Measurements from ENCODE around the gene PRPF38B.
"Not testable (repeated sequence)": the region's sequence is repeated elsewhere in the genome, so short reads cannot be mapped to it uniquely, and the experiment has no call there.

PRPF38B gene

DNA sequence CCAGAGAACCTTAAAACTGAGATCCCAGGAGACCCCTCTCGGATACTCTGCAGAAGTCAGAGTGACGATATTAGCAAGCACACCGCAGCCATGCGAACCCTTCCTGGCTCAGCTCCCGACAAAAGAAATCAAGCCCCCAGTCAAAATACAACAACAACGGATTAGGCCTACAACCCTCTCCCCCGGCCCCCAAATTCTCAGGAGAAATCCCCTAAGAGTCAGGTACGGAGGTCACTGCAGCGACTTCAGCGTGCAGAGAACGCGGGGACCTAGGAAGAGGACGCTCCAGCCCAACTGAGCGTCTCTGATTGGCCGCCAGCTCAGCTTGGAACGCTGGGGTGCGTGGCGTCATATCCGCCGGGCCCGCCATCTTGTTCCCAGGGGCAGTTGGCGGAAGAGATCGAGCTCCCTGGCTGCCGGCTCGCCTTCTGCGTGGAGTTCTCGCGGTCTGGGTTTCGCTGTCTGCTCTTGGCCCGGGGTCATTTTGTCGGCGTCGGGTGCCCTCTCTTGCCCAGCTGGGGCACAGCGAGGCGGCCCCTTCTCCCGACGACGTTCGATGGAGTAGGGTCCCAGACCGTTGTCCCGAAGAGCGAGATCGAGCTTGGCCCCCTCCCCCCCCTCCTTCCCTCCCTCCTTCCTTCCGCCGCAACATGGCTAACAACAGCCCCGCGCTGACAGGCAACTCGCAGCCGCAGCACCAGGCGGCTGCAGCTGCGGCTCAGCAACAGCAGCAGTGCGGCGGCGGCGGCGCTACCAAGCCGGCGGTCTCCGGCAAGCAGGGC is at the start of gene PRPF38B:
TSS of gene PRPF38B (plus strand) at position 369 of the 782 bp plus-strand sequence. CDS start at position 651, 282 bp downstream.
- peak; percentile 68 to 97 (median 91) for DNase-seq

GRCh38 chr1:108643492-108644335 is 48.4 kb upstream of the PRPF38B start:
- peak in 14 of 51 donors; percentile 3 to 59 (median 10) for DNase-seq

GRCh38 chr1:108644984-108645383 is 47.1 kb upstream of the PRPF38B start:
- no peak for DNase-seq

GRCh38 chr1:108645564-108646184 is 46.4 kb upstream of the PRPF38B start:
- no peak for DNase-seq

DNA sequence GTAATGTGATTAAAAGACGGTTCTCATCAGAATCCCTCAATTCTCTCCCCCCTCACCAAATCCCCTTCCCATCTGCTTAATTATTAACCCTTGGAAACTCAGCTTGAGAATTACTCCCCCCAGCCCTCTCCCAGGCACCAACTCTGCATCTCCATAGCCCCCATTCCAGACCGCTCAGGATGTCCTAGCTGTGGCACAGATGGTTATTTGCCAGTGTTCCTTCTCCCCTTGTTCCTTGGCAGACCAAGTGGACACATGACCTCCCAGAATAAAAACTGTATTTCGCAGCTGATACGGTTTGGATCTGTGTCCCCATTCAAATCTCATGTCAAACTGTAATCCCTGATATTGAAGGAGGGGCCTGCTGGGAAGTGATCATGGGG is 45.9 kb upstream of the PRPF38B start:
- no peak for DNase-seq

DNA sequence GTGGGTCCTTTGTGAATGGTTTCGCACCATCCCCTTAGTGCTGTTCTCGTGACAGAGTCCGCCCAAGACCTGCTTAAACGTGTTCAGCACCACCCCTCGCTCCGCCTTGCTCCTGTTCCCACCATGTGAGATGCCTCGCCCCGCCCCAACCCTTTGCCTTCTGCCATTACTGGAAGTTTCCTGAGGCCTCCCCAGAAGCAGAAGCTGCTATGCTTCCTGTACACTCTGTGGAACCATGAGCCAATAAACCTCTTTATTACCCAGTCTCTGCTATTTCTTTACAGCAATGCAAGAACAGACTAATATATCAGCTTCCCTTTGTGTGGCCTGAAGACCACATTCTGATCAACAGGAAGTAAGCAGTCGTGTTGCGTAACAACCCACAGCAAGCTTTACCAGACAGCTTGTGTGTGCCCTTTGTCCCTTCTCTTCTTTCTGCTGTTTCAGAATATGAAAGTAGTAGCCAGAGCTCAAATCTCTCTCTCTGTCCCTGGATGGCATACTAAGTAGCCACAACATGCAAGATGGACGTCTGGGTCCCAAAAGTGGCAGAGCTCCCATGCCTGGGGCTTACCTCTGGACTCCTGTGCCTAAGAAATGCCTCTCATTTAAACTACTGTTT is 45.4 kb upstream of the PRPF38B start:
- peak in 38 of 51 donors; percentile 7 to 65 (median 29) for DNase-seq

DNA sequence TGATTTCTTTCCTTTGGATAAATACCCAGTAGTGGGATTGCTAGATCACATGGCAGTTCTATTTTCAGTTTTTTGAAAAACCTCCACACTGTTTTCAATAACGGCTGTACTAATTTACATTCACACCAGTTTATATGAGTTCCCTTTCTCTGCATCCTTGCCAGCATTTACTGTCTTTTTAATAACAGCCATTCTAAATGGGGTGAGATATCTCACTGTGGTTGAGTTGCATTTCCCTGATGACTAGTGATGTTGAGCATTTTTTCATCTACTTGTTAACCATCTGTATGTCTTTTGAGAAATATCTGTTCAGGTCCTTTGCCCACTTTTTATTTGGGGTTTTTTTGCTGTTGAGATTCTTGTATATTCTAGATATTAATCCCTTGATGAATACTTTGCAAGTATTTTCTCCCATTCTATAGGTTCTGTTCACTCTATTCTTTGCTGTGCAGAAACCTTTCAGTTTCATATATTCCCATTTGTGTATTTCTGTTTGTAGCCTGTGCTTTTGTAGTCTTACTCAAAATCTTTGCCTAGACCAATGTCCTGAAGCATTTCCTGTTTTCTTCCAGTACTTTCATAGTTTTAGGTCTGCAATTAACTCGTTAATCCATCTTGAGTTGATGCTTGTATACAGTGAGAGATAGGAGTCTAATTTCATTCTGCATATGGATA is 38.5 kb upstream of the PRPF38B start:
- no peak for DNase-seq

- no peak for DNase-seq
Measured at GRCh38 chr1:108657356-108658080, 34.6 kb upstream of the PRPF38B start.

GRCh38 chr1:108661030-108661609 is 31.0 kb upstream of the PRPF38B start, which contains the start of gene HENMT1:
Gene HENMT1, minus strand, starts transcription at chr1:108661093. Its CDS starts 1,209 bp downstream, at chr1:108659884.
- peak in 44 of 51 donors; percentile 6 to 83 (median 42) for DNase-seq

DNA sequence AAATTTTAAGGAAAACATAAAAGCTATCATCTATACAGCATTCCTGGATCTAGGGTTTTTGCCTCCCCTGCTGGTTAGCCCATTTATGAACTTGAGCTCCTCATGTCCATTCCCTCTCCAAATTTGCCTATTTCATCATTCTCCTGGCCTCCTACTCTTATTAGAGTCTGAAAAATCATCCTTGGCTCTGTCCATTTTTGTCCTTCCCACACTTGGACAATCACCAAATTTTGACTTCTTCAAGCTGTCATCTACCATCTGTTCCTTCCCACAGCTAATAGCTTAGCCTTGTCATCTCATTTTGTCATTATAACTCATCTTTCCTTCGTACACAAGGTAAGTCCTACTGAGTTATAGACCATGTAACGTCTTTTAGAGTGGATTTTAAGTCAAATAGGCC is 29.0 kb upstream of the PRPF38B start:
- DNase-seq: no peak

GRCh38 chr1:108664481-108664880 is 27.6 kb upstream of the PRPF38B start:
- DNase-seq: peak in 1 of 51 donors; percentile 2

DNA sequence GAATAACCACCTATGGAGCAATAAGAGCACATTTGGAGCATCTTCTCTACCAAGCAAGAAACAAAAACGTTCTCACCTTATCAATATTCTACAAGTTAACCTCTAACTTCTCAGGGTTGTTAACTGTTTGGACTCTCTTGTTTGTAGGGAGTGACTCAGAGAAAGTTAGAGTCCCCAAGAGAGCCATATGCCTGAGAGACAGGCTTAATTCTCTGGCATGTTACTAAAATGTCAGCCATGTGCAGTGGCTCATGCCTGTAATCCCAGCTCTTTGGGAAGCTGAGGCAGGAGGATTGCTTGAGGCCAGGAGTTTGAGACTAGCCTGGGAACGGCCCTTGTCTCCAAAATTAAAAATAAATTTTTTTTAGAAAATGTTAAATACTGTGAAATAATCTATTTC is 27.0 kb upstream of the PRPF38B start:
- DNase-seq: no peak

DNA sequence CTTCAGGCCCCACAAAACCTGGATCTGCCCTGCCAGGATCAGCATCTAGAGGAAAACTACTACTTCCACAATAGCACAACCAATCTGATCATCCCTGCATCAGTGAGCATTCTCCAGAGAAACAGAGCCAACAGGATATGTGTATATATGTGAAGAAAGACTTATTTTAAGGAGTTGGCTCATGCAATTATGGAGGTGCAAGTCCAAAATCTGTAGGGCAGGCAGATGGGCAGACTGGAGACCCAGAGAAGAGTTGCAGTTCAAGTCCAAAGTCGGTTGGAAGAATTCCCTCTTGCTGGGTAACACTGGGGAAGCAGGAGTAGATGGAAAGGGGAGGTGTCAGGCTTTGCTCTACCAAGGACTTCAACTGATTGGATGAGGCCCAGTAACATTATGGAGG is 26.3 kb upstream of the PRPF38B start:
- DNase-seq: no peak

DNA sequence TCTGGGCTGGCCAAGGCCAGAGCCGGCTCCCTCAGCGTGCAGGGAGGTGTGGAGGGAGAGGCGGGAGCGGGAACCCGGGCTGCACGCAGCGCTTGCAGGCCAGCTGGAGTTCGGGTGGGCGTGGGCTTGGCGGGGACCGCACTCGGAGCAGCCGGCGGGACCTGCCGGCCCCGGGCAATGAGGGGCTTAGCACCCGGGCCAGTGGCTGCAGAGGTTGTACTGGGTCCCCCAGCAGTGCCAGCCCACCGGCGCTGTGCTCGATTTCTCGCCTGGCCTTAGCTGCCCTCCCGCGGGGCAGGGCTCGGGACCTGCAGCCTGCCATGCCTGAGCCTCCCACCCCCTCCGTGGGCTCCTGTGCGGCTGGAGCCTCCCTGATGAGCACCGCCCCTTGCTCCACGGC is 24.7 kb upstream of the PRPF38B start:
- DNase-seq: not testable (repeated sequence)

DNA sequence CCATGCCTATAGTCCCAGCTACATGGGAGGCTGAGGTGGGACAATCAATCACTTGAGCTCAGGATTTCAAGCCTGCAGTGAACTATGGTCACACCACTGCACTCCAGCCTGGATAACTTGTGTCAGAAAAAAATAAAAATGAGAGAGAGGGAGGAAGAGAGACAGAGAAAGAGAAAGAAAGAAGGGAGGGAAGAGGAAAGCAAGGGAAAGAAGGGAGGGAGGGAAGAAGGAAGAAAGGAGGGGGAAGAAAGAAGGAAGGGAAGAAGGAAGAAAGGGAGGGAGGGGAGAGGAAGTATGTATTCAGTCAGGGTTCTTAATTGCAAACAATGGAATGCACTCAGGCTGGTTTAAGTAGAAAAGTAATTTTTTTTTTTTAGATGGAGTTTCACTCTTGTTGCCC is 23.3 kb upstream of the PRPF38B start:
- DNase-seq: no peak

- DNase-seq: no peak
Measured at GRCh38 chr1:108669679-108670078, 22.4 kb upstream of the PRPF38B start.

DNA sequence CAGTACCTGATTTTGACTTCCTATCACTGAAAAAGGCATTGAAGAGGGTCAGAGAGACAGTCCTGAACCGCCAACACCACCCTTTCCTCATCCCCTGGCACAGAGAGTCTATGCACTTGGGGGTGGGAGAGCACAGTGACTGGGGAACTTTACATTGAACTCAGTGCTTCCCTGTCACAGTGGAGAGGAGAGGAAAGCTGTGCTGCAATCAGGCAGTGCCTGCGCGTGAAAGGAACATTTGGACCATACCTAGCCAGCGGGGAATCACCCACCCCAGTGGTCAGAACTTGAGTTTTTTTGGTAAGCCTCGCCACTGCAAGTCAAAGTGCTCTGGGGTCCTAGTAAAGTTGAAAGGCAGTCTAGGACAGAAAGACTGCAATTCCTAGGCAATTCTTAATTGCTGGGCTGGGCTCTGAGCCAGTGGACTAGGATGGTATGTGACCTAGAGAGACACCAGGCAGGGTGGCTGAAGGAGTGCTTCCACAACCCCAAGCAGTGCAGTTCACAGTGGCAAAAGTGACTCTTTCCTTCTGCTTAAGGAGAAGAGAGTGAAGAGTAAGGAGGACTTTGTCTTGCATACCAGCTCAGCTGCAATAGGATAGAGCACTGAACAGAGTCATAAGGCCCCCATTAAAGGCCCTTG is 21.9 kb upstream of the PRPF38B start:
- DNase-seq: no peak

- DNase-seq: no peak
Measured at GRCh38 chr1:108671143-108671542, 21.0 kb upstream of the PRPF38B start.

- no peak for DNase-seq
Measured at GRCh38 chr1:108678706-108679105, 13.4 kb upstream of the PRPF38B start.

Measured in hypothalamus (tissue), 51 donors.